PC-9 (cell line): ENCODE results near the gene TMEM163.

Experiments
- EZH2 ChIP-seq: fragments of 200-600 bp; sonication (generic); IDR thresholded peaks from 2 replicates; pipeline ENCODE4 v1.8.0; 2017; ENCODE audit warnings: antibody characterized with exemption, low read depth
- TF ChIP-seq, protein P1 (sequence below): fragments of 200-600 bp; sonication (generic); conservative IDR thresholded peaks from 2 replicates; pipeline ENCODE4 v1.6.1; 2017; ENCODE audit warnings: mixed run types, antibody characterized with exemption, mild to moderate bottlenecking, moderate library complexity

DNA sequence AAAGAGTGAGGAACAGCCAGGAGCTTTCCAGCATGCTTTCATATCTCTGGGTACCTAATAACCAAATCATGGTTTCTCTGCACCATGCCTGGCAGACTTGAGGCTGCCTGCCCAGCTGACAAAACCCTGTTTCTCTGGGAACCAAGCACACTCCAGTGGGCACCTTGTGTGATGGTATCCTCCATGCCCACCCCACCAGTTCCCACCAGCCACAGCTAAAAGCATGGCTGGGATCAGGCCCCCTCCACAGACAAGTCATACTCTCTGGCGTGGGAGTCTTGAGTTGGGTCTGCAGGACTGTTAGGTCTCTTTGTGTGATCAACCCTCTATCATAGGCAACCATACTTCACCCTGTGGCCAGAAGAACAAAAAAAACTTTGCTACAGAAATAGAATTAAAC, 56.0 kb downstream of the TMEM163 start:
- TF ChIP-seq, protein P1, sequence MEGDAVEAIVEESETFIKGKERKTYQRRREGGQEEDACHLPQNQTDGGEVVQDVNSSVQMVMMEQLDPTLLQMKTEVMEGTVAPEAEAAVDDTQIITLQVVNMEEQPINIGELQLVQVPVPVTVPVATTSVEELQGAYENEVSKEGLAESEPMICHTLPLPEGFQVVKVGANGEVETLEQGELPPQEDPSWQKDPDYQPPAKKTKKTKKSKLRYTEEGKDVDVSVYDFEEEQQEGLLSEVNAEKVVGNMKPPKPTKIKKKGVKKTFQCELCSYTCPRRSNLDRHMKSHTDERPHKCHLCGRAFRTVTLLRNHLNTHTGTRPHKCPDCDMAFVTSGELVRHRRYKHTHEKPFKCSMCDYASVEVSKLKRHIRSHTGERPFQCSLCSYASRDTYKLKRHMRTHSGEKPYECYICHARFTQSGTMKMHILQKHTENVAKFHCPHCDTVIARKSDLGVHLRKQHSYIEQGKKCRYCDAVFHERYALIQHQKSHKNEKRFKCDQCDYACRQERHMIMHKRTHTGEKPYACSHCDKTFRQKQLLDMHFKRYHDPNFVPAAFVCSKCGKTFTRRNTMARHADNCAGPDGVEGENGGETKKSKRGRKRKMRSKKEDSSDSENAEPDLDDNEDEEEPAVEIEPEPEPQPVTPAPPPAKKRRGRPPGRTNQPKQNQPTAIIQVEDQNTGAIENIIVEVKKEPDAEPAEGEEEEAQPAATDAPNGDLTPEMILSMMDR, result no peak
- TF ChIP-seq EZH2, result no peak
